Ectodermal cell (in vitro differentiated cells): ENCODE results near the gene SEC14L1.

Experiments used
- H3K27ac ChIP-seq: 2 replicates; pipeline ENCODE4 v1.7.0; 2013; ENCODE audit warnings: mild to moderate bottlenecking, low read depth, low read length; ENCODE audit not compliant: insufficient read depth, poor library complexity, severe bottlenecking
- H3K27me3 ChIP-seq: 2 replicates; pipeline ENCODE4 v1.7.0; 2013; ENCODE audit warnings: mild to moderate bottlenecking, low read length; ENCODE audit not compliant: insufficient read depth, control insufficient read depth, poor library complexity, severe bottlenecking
- H3K36me3 ChIP-seq: one replicate; pipeline ENCODE4 v1.7.0; 2013; ENCODE audit warnings: low read length; ENCODE audit not compliant: control insufficient read depth, insufficient read depth
- H3K4me1 ChIP-seq: one replicate; pipeline ENCODE4 v1.7.0; 2013; ENCODE audit warnings: low read length; ENCODE audit not compliant: control insufficient read depth, insufficient read depth
- H3K4me3 ChIP-seq: 2 replicates; pipeline ENCODE4 v1.7.0; 2013; ENCODE audit warnings: low read depth, low read length, control low read depth; ENCODE audit not compliant: insufficient read depth
- H3K9me3 ChIP-seq: 2 replicates; pipeline ENCODE4 v1.7.0; 2013; ENCODE audit warnings: mild to moderate bottlenecking, low read length, moderate library complexity; ENCODE audit not compliant: control insufficient read depth
- WGBS, 2 experiments: methylation state at CpG; one replicate each; pipeline ENCODE4 v1.1.7; 2013; ENCODE audit warnings: missing lambda C conversion rate in 2 of 2; 5-methylcytosine and 5-hydroxymethylcytosine counted together

Gene SEC14L1

GRCh38 chr17:77140166-77140877 lies 447 bp upstream of the SEC14L1 start:
- WGBS, 2 experiments: 5% methylated on average over 67 of the region's 67 CpGs
- Histone ChIP-seq H3K36me3 (peaks cover 12% of the 10 kb centered on the region), H3K9me3 (no peaks in the 10 kb centered on the region), H3K27ac (peak overlapping the region; percentile 30), H3K4me1 (peaks cover 5% of the 10 kb centered on the region), H3K4me3 (peak overlapping the region; percentile 69), H3K27me3 (no peaks in the 10 kb centered on the region)

GRCh38 chr17:77141846-77142449 lies 1.2 kb downstream of the SEC14L1 start:
- H3K27ac ChIP-seq: no peak overlapping the region
- no peaks in the 10 kb centered on the region for H3K9me3 ChIP-seq
- WGBS, 2 experiments: 81 to 82% methylated on average over 9 of the region's 9 CpGs
- peak overlapping the region; percentile 69 for H3K4me3 ChIP-seq
- H3K27me3 ChIP-seq: no peaks in the 10 kb centered on the region
- peaks cover 12% of the 10 kb centered on the region for H3K36me3 ChIP-seq
- H3K4me1 ChIP-seq: peaks cover 5% of the 10 kb centered on the region

- H3K4me1 ChIP-seq: peaks cover 5% of the 10 kb centered on the region
- H3K9me3 ChIP-seq: no peaks in the 10 kb centered on the region
- no peaks in the 10 kb centered on the region for H3K27me3 ChIP-seq
- H3K27ac ChIP-seq: no peak overlapping the region
- H3K4me3 ChIP-seq: no peak overlapping the region
- 95 to 96% methylated on average over 8 of the region's 8 CpGs for WGBS, 2 experiments
- H3K36me3 ChIP-seq: peaks cover 12% of the 10 kb centered on the region
These were observed 1.9 kb downstream of the SEC14L1 start for GRCh38 chr17:77142689-77143088.

GRCh38 chr17:77143306-77143705 lies 2.5 kb downstream of the SEC14L1 start:
- Histone ChIP-seq H3K4me3 (no peak overlapping the region), H3K36me3 (peaks cover 12% of the 10 kb centered on the region), H3K27me3 (no peaks in the 10 kb centered on the region)

GRCh38 chr17:77144227-77144626 lies 3.5 kb downstream of the SEC14L1 start:
- Histone ChIP-seq H3K9me3 (no peaks in the 10 kb centered on the region), H3K4me1 (peaks cover 5% of the 10 kb centered on the region), H3K27me3 (no peaks in the 10 kb centered on the region), H3K27ac (no peak overlapping the region), H3K4me3 (no peak overlapping the region), H3K36me3 (peaks cover 12% of the 10 kb centered on the region)
- 94 to 99% methylated on average over 4 of the region's 4 CpGs for WGBS, 2 experiments

More at GRCh38 chr17:77143306-77143705, 2.5 kb downstream of the SEC14L1 start:
- no peaks in the 10 kb centered on the region for H3K9me3 ChIP-seq
- H3K27ac ChIP-seq: no peak overlapping the region
- 100% methylated on average over 1 of the region's 1 CpG for WGBS, 2 experiments
- peaks cover 5% of the 10 kb centered on the region for H3K4me1 ChIP-seq

GRCh38 chr17:77145224-77145611 lies 4.4 kb downstream of the SEC14L1 start:
- Histone ChIP-seq H3K27me3 (no peaks in the 10 kb centered on the region), H3K4me3 (no peak overlapping the region), H3K9me3 (no peaks in the 10 kb centered on the region), H3K36me3 (peaks cover 12% of the 10 kb centered on the region), H3K4me1 (peaks cover 5% of the 10 kb centered on the region), H3K27ac (no peak overlapping the region)
- WGBS, 2 experiments: 86 to 94% methylated on average over 3 of the region's 3 CpGs

- 79% methylated on average over 8 of the region's 8 CpGs for WGBS, 2 experiments
- H3K4me1 ChIP-seq: peaks cover 5% of the 10 kb centered on the region
- no peaks in the 10 kb centered on the region for H3K9me3 ChIP-seq
- H3K27me3 ChIP-seq: no peaks in the 10 kb centered on the region
- peaks cover 12% of the 10 kb centered on the region for H3K36me3 ChIP-seq
- no peak overlapping the region for H3K4me3 ChIP-seq
- H3K27ac ChIP-seq: no peak overlapping the region
These were observed 5.0 kb downstream of the SEC14L1 start for GRCh38 chr17:77145612-77146245.

- Histone ChIP-seq H3K27ac (no peak overlapping the region), H3K9me3 (no peaks in the 10 kb centered on the region), H3K4me3 (no peak overlapping the region), H3K4me1 (peaks cover 5% of the 10 kb centered on the region), H3K27me3 (no peaks in the 10 kb centered on the region), H3K36me3 (peaks cover 12% of the 10 kb centered on the region)
- 82 to 86% methylated on average over 5 of the region's 5 CpGs for WGBS, 2 experiments
These were observed 5.5 kb downstream of the SEC14L1 start for GRCh38 chr17:77146246-77146632.

GRCh38 chr17:77146882-77147281 lies 6.1 kb downstream of the SEC14L1 start:
- Histone ChIP-seq H3K27ac (no peak overlapping the region), H3K36me3 (peaks cover 12% of the 10 kb centered on the region), H3K4me3 (no peak overlapping the region), H3K9me3 (no peaks in the 10 kb centered on the region), H3K4me1 (peaks cover 4% of the 10 kb centered on the region), H3K27me3 (no peaks in the 10 kb centered on the region)
- WGBS, 2 experiments: 82 to 86% methylated on average over 17 of the region's 17 CpGs

- 84 to 91% methylated on average over 8 of the region's 8 CpGs for WGBS, 2 experiments
- H3K4me1 ChIP-seq: no peaks in the 10 kb centered on the region
- H3K9me3 ChIP-seq: no peaks in the 10 kb centered on the region
- H3K36me3 ChIP-seq: peaks cover 12% of the 10 kb centered on the region
- no peaks in the 10 kb centered on the region for H3K27me3 ChIP-seq
- no peak overlapping the region for H3K27ac ChIP-seq
- no peak overlapping the region for H3K4me3 ChIP-seq
These were observed 6.6 kb downstream of the SEC14L1 start for GRCh38 chr17:77147357-77147801.
